Limb (tissue), 2 donors: ENCODE results near the gene SLFN11.
"Not testable (repeated sequence)": the region's sequence is repeated elsewhere in the genome, so short reads cannot be mapped to it uniquely, and the experiment has no call there.

ENCODE experiments used
- DNase-seq, 2 donors: peaks; one replicate each; pipeline ENCODE4 v3.0.0-alpha.2; 2016; ENCODE audit errors: extremely low spot score in 2 of 2

SLFN11 gene

DNA sequence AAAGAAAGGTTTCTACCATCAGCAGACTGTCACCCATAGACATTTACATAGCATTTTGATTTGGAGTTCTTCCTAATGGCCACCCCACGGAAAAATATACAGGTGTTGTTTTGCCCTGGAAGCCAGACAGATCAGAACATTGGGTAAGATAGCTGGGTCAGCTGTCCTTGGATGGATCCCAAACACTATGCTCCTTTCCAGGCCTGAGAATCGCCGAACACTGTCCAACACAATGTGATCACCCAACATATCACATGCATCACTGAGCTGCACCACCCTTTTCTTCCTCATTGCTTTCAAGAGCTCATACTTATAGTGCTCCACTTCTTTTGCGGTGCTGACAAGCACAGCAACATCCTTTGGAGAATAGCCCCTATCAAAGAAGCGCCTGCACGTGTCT is 21.1 kb downstream of the SLFN11 start:
- DNase-seq = no peak

DNA sequence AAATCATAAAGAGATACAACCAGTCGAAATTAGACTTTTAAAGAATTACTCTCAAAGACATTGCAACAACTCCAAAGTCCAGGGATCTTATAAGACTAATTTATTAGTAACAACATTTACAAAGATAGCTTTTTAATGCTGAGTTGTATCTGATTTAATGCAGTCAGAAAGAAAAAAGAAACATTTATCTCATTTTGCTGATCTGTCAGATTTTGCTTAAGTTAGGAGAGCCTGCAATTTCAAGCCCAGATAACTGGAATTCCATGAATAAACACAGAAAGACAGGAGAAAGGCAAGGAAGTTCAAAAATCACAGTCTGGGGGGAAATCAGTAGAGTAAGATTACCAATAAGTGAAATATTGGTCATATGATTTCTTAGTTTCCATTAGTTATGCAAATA is 22.9 kb downstream of the SLFN11 start:
- no peak for DNase-seq

DNA sequence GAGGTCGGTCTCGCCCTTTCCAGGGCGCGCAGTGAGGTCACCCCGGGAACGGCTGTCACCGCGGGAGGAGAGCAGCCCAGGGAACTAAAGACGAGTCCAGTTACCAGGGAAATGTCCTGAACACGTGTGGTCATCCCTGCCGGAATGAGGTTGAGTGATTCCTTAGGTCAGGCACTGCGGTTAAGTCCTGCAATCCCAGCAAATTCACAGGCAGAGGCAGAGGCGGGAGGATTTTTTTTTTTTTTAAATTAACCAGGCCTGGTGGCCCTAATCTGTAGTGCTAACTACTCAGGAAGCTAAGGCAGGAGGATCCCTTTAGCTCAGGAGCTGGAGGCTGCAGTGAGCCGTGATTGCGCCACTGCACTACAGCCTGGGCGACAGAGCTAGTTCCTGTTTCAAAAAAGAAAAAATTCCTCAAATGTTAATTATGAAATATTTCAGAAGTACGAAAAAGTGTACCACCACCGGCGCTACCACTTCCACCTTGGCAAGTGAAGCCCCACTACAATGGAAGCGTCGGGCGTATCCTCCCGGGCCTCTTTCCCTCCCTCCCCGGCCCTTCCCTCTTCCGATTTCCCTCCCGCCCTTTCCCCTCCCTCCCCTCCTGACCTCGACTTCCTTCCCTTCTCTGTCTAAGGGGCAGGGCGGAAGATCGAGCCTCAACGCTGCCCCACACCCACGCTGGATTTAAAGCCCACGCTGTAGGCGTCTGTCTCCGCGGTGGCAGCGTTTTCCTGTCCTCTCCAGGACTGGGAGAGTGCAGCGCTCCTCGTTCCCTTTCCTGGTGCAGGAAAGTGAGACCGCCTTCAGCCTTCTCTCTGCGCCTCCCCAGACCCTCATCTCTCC is 27.3 kb downstream of the SLFN11 start:
- peak; percentile 8 to 44 for DNase-seq

DNA sequence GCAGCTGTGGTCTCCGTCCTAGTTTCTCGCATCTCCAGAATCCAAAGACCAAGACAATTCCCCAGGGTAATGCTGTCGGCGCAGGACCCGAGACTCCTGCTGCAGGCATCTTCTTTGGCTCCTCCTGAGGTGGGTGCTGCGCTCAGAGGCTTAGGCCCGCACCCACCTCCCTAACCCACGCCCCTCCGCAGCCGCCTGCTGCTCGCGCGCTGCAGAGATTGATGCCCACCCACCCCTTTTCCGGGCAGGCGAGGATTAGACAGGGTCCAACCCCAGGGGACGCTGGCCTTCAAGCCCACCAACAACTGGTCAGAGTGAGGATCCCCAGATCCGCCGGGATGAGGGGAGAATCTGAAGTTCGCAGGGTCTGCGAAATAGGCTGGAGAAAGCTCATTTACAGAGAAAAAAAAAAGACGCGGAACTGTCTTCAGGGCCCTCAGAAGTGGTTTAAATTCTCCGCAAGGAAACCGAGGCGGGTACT is 27.9 kb downstream of the SLFN11 start:
- DNase-seq = no peak

DNA sequence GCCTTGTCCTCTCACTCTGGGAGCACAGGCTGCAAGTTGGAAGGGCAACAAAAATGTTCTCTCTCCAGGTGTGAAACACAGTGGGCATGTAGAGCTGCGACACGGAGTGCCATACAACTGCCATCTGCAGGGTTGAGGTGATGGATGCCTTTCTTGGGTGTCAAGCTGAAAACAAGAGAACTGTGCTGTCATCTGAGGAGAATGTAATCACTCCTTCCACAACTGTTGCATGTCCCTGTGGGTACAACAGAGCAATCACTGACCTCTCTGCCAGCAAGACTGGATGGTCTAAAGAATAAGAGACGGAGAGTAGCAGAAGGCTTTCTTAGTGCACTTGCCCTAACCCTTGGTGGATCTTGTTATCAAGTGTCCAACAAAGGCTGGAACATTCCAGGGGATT is 29.2 kb downstream of the SLFN11 start:
- no peak for DNase-seq

DNA sequence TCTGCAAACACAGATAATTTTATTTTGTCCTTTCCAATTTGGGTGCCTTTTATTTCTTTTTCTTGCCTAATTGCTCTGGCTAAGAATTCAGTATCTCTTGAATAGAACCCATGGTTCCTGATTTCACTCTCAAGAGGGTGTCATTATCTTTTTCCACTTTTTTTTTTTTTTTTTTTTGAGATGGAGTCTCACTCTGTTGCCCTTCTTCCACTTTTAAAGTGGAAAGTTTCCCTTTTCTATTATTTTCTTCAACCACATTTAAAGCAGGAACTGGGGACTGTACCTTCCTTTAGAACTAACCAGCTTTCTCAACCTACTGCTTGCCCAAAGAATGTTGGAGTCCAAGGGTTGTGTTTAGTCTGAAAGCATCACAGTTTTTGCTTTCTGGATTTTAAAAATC is 31.1 kb downstream of the SLFN11 start:
- no peak for DNase-seq

DNA sequence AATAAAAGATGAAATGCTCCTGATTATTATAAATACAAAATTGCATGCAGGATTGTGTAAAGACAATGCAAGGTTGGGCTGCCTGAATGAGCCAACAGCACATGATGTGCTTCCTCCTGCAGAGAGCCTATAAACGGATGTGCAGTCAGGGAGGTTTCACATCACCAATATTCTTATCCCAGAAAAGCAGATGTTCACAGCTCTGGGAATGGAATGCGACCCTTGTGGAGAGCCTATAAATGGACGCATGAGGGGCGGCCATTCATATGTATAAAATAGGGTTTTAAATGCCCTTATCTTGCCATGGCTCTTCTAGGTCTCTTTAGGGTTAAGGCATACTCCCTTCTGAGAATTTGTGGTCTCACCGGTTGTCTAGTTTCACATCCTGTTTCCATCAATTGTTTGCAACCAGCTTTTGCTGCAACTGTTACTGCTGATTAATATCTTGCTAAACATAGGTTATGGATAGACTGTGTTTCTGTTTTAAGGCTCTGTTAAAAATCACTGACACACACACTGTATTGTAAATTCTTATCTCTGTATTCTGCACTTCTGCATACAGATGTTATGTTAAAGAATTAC is 31.9 kb downstream of the SLFN11 start:
- DNase-seq = no peak

DNA sequence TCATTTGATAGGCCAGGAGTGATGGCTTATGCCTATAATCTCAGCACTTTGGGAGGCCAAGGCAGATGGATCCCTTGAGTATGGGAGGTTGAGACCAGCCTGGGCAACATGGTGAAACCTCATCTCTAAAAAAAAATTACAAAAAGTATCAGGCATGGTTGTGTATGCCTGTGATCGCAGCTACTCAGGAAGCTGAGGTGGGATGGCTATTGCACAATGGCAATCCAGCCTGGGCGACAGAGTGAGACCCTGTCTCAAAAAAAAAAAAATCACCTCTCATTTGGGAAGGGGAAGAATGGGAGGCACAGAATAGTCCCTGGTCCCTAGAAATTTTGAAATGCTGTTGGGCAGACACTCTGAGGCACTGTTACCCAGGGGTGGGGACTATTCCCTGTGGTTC is 35.2 kb downstream of the SLFN11 start:
- DNase-seq = no peak

DNA sequence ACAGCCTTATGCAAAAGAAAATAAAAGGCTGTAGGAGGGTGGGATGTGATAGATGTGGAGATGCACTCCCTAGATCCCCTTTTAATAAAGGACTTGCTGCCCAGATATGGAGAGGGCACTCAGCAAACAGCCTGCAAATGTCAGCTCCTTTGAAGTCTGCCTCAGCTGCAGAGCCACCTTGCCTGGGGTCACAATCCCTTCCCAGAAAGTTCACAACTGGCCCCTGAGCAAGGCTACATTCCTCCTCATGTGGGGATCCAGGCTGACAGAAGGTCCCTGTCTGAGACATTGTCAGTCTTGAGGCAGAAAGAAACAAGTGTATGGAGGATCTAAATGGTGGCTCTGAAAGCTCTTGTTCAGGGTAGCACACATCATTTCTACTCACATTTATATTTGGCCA is 36.1 kb downstream of the SLFN11 start:
- no peak for DNase-seq

DNA sequence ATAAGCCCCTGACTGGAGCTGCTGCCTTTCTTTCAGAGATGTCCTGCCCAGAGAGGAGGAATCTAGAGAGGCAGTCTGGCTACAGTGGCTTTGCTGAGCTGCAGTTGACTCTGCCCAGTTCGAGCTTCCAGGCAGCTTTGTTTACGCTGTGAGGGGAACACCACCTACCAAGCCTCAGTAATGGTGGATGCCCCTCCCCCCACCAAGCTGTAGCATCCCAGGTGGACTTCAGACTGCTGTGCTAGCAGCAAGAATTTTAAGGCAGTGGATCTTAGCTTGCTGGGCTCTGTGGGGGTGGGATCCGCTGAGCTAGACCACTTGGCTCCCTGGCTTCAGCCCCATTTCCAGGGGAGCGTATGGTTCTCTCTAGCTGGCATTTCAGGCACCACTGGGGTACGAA is 39.8 kb downstream of the SLFN11 start:
- DNase-seq = not testable (repeated sequence)

DNA sequence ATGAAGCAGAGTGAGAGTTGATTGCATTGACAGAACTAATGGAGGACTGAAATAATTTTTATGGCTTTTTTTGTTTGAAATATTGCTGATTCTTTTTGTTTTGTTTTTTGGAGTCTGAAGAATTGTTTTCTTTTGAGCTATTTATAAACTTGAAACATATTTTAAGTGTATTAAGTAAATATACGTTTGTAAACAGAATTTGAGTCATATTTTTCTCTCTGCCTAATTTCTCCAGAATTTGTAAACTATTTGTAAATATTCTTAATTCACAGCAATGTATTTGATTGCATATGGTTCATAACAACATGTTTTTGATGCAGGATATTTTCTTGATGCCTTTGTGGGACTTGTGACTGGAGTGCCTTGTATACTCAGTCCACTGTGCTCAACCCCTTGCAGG is 50.7 kb downstream of the SLFN11 start:
- no peak for DNase-seq

DNA sequence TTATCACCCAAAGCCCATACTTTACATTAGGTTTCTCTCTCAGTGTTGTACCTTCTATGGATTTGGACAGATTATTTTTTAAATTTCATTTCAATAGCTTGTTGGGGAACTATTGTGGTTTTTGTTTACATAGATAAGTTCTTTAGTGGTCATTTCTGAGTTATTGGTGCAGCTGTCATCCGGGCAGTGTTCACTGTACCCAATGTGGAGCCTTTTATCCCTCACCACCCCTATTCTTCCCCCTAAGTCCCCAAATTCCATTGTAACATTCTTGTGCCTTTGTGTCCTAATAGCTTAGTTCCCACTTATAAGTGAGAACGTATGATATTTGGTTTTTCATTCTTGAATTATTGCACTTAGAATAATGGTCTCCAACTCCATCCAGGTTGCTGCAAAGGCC is 57.5 kb downstream of the SLFN11 start:
- no peak for DNase-seq

DNA sequence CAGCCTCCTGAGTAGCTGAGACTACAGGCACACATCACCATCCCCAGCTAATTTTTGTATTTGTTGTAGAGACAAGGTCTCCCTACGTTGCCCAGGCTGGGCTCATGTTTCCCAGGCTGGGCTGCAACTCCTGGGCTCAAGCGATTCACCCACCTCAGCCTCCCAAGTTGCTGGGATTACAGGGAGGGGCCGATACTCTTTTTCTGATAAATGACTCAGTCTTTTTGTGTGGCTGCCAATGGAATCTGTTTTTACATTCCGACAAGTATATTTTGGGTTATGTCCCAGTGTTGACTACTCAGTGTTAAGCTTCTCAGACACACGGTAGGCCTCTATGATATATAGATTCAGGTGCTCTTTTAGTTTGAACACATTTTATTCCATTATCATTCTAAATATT is 58.1 kb downstream of the SLFN11 start:
- peak in 1 of 2 donors; percentile 36 for DNase-seq

DNA sequence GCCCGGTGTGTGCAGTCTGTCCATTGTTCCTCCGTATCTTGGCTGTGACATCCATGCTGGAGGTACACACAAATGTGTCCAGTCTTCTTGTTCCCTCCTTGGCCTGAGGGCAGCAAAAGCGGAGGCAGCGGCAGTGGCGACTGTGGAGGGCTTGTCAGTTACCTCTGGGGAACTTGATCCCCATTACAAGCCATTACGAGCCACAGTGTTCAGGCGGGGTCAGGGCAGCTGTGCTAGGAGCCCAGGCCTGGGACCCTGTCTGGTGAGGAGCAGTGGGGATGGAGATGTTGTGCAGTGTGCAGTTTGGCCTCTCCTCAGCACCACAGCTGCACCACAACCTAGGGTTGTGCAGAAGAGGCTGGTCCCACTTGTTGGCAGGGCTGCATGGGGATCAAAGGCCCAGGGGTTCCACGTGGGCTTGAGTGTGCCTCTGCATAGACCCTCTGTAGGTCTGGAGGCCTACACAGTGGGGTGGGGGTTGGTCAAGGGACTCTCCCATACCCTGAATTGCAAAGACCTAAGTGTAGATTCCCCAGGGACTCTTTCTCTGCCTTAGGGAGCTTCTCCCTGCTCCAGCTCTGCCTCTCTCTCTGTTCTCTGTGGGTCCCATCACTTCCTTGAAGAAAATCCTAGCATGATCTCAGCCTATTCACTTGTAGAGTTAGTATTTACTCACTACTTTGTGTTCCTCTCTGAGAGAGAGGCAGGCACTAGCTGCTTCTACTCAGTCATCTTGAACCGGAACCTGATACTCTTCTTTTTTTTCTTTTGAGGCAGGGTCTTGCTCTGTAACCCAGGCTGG is 58.8 kb downstream of the SLFN11 start:
- DNase-seq = no peak

DNA sequence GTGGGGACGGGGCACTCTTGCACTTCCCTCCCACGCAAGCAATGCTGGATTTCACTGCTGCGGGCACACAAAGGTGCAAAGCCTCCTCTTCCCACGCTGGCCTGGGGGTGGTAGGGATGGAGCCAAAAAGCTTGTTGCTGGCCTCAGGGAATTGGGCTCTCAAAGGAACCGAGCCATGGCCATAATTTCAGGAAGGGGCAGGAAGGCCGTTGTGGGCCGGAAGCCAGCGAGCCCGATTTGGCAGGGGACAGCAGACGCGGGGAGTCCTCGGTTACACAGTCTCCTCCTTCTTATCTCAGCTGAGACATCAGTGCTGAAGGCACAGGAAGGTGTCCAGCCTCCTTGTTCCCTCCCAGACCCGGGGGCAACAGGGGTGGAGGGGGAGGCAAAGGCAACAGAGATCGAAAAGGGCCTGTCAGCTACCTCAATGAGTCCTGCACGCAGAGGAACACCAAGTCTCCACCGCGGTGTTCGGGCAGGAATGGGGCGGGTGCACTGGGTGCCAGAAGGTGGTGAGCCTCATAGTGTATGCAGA is 59.5 kb downstream of the SLFN11 start:
- DNase-seq = no peak

DNA sequence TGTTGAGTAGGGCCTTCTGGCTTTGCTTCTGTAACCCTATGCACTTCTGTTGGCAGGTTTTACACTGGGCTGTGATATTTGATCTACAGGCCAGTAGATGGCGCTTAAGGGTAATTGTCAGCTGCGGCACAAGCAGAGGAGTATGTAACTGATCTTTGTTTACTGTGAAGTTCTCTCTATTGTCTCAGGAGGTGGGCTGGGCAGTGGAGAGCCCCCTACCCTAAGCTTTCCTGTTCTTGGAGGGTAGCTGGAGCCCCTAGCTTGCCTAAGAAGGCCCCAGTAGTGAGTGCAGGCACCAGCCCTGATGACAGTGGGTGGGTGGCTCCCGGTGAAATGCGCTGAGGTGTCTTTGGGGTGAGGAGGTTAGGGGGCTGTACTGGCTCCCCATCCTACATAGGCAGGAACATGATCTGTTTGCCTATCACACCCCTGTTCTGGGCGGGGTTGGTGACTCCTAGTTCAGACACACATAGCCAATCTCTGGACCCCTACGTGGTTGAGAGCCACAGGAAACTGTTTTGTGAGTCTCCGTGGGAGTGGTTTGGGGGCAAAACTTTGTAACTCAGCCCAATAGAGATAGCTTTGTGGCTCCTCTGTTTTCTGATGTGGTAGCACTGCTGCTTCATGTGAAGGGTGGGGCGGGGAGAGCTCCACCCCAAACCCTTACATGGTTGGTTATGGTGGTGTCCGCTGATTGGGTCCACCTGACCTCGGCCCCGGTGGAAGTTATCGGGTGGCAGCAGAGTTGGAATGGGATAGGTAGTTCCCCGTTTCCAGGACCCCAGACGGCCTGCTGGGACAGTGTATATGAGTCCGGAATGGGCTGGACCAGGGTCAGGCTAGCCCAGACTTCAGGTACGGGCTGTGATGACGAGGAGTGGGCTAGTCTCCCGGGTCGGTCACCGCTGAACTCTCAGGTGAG is 60.4 kb downstream of the SLFN11 start:
- DNase-seq = peak; percentile 51 to 78

DNA sequence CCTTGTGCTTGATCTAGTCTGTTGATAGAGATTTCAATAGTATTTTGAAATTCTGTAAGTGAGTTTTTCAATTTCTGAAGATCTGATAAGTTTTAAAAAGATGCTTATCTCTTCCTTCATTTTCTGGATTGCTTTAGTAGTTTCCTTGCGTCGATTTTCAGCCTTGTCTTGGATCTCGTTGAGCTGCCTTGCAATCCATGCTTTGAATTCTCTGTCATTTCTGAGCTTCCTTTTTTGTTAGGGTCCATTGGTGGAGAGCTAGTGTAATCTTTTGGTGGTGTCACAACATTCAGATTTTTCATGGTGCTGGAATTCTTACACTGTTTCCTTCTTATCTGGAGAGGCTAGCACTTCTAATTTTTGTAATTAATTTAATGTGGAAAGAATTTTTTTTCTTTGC is 61.1 kb downstream of the SLFN11 start:
- no peak for DNase-seq

DNA sequence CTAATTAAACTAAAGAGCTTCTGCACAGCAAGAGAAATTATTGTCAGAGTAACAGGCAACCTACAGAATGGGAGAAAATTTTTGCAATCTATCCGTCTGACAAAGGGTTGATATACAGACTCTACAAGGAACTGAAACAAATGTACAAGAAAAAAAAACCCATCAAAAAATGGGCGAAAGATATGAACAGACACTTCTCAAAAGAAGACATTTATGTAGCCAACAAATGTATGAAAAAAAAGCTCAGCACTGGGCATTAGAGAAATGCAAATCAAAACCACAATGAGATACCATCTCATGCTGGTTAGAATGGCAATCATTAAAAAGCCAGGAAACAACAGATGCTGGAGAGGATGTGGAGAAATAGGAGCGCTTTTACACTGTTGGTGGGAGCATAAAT is 64.1 kb downstream of the SLFN11 start:
- not testable (repeated sequence) for DNase-seq
